GM23338 (cell line): Measurements from ENCODE around the gene EML1. TPM values are rescaled to one million over a fixed set of nuclear protein-coding genes. Genes with fewer than 3 reads are reported as not detected.

ENCODE experiments used
- ATAC-seq: fragments of 200-7000 bp; cut with Tn5 transposase; 3 replicates; pipeline ENCODE4 v1.9.1; 2020
- DNase-seq: peaks from one replicate; pipeline ENCODE4 v3.0.0-alpha.2; 2015; ENCODE audit warnings: low spot score
- H2AFZ ChIP-seq: fragments of 200-600 bp; sonication (generic); 2 replicates; pipeline ENCODE4 v1.8.0; 2016; ENCODE audit warnings: antibody characterized with exemption, mild to moderate bottlenecking, moderate library complexity
- H3F3A ChIP-seq: fragments of 200-600 bp; sonication (generic); replicated peaks from 2 replicates; pipeline ENCODE4 v1.8.0; 2017; ENCODE audit warnings: antibody characterized with exemption, mixed run types, low read depth
- H3K27ac ChIP-seq: fragments of 200-600 bp; sonication (generic); 2 replicates; pipeline ENCODE4 v1.6.1; 2016; ENCODE audit warnings: low read depth
- H3K27me3 ChIP-seq: fragments of 200-600 bp; sonication (generic); 2 replicates; pipeline ENCODE4 v1.8.0; 2016; ENCODE audit warnings: mild to moderate bottlenecking, mixed run types, moderate library complexity; ENCODE audit not compliant: insufficient read depth
- H3K36me3 ChIP-seq: fragments of 200-600 bp; sonication (generic); 2 replicates; pipeline ENCODE4 v1.8.0; 2016; ENCODE audit warnings: mild to moderate bottlenecking; ENCODE audit not compliant: insufficient read depth
- H3K4me1 ChIP-seq: fragments of 200-600 bp; sonication (generic); 2 replicates; pipeline ENCODE4 v1.8.0; 2016; ENCODE audit warnings: mild to moderate bottlenecking, moderate library complexity; ENCODE audit not compliant: insufficient read depth
- H3K4me2 ChIP-seq: fragments of 200-600 bp; sonication (generic); 2 replicates; pipeline ENCODE4 v1.7.1; 2017; ENCODE audit warnings: mixed run types
- H3K4me3 ChIP-seq: fragments of 200-600 bp; sonication (generic); 2 replicates; pipeline ENCODE4 v1.6.1; 2016; ENCODE audit warnings: mixed run types
- H3K79me2 ChIP-seq: fragments of 200-600 bp; sonication (generic); replicated peaks from 2 replicates; pipeline ENCODE4 v1.8.0; 2017; ENCODE audit warnings: mild to moderate bottlenecking; ENCODE audit not compliant: insufficient read depth
- H3K9me2 ChIP-seq: fragments of 200-600 bp; sonication (generic); 2 replicates; pipeline ENCODE4 v1.8.0; 2017; ENCODE audit not compliant: insufficient read depth
- H4K20me1 ChIP-seq: fragments of 200-600 bp; sonication (generic); replicated peaks from 2 replicates; pipeline ENCODE4 v1.8.0; 2017; ENCODE audit warnings: mild to moderate bottlenecking; ENCODE audit not compliant: insufficient read depth
- H3K27ac Mint-ChIP-seq: 2 replicates; pipeline ENCODE4 v1.8.0; 2020; ENCODE audit warnings: inconsistent platforms, mild to moderate bottlenecking, moderate library complexity, mixed read lengths
- H3K27me3 Mint-ChIP-seq: 3 replicates; pipeline ENCODE4 v1.8.0; 2022; ENCODE audit warnings: low read depth, mild to moderate bottlenecking, moderate library complexity, mixed read lengths, inconsistent platforms; ENCODE audit not compliant: insufficient read depth, poor library complexity
- H3K36me3 Mint-ChIP-seq: 3 replicates; pipeline ENCODE4 v1.8.0; 2021; ENCODE audit warnings: low read depth, mild to moderate bottlenecking, inconsistent platforms, moderate library complexity, mixed read lengths
- H3K4me1 Mint-ChIP-seq: 3 replicates; pipeline ENCODE4 v1.8.0; 2020; ENCODE audit warnings: mild to moderate bottlenecking, inconsistent platforms, mixed read lengths
- H3K4me3 Mint-ChIP-seq: 3 replicates; pipeline ENCODE4 v1.8.0; 2021; ENCODE audit warnings: moderate library complexity, mild to moderate bottlenecking, inconsistent platforms, mixed read lengths
- H3K9me3 Mint-ChIP-seq: 3 replicates; pipeline ENCODE4 v1.8.0; 2020; ENCODE audit warnings: moderate library complexity, mild to moderate bottlenecking, inconsistent platforms, mixed read lengths
- CREB1 ChIP-seq: fragments of 250-450 bp; sonication (Bioruptor Pico); IDR thresholded peaks from 2 replicates; pipeline ENCODE4 v1.5.0; 2020; ENCODE audit warnings: low read depth, mild to moderate bottlenecking, moderate library complexity
- CTCF ChIP-seq, 2 experiments: fragments of 200-600 bp in 1 of 2; sonication (generic) in 1 of 2; conservative IDR thresholded peaks; 2 replicates each; pipeline versions ENCODE4 v1.5.1 to v1.6.1; 2016 to 2017; ENCODE audit warnings: antibody characterized with exemption in 2 of 2, low read depth in 2 of 2, mild to moderate bottlenecking in 2 of 2, moderate library complexity in 1 of 2
- ETS1 ChIP-seq: IDR thresholded peaks from 2 replicates; pipeline ENCODE4 v1.6.1; 2016; ENCODE audit warnings: antibody characterized with exemption
- EZH2 ChIP-seq: fragments of 200-600 bp; sonication (generic); IDR thresholded peaks from one replicate; pipeline ENCODE4 v1.8.0; 2017; ENCODE audit warnings: antibody characterized with exemption, mild to moderate bottlenecking, low read depth; ENCODE audit not compliant: unreplicated experiment
- EZH2phosphoT487 ChIP-seq: fragments of 200-600 bp; sonication (generic); IDR thresholded peaks from one replicate; pipeline ENCODE4 v1.8.1; 2018; ENCODE audit warnings: antibody characterized with exemption; ENCODE audit not compliant: unreplicated experiment
- JUNB ChIP-seq: IDR thresholded peaks from one replicate; pipeline ENCODE4 v1.6.1; 2016; ENCODE audit warnings: antibody characterized with exemption; ENCODE audit not compliant: unreplicated experiment
- NANOG ChIP-seq: IDR thresholded peaks from 2 replicates; pipeline ENCODE4 v1.6.1; 2016; ENCODE audit warnings: antibody characterized with exemption, borderline replicate concordance
- POLR2AphosphoS5 ChIP-seq: IDR thresholded peaks from 2 replicates; pipeline ENCODE4 v1.6.1; 2016; ENCODE audit warnings: antibody characterized with exemption, low read depth
- REST ChIP-seq: IDR thresholded peaks from one replicate; pipeline ENCODE4 v1.6.1; 2018; ENCODE audit warnings: antibody characterized with exemption; ENCODE audit not compliant: unreplicated experiment
- STAT1 ChIP-seq: IDR thresholded peaks from one replicate; pipeline ENCODE4 v1.6.1; 2016; ENCODE audit warnings: antibody characterized with exemption; ENCODE audit not compliant: unreplicated experiment
- ZNF114 ChIP-seq: fragments of 250-450 bp; sonication (Bioruptor Pico); IDR thresholded peaks from 2 replicates; pipeline ENCODE4 v1.5.0; 2020; ENCODE audit warnings: mild to moderate bottlenecking, moderate library complexity
- ZNF331 ChIP-seq: fragments of 250-450 bp; sonication (Bioruptor Pico); IDR thresholded peaks from 2 replicates; pipeline ENCODE4 v1.5.0; 2020; ENCODE audit warnings: low read depth, mild to moderate bottlenecking, moderate library complexity
- ZNF462 ChIP-seq: fragments of 250-450 bp; sonication (Bioruptor Pico); IDR thresholded peaks from 2 replicates; pipeline ENCODE4 v1.5.0; 2020; ENCODE audit warnings: mild to moderate bottlenecking, moderate library complexity
- polyA plus RNA-seq: library from polyadenylated mRNA; unstranded; fragments of >200 nt; fragmentation: Nextera tagmentation; extraction: Ambion mirVana; gene quantifications from 2 replicates; pipeline ENCODE4 v1.2.1, GENCODE V29; 2016
- total RNA-seq: library from RNA; depleted of rRNA; stranded (reverse); fragments of >200 nt; shearing (Covaris generic); gene quantifications from 2 replicates; pipeline ENCODE4 v1.2.3, GENCODE V29; 2014

EML1 gene
- total and polyA plus RNA-seq, 2 experiments from 2014 or later, result 7.0 to 18.1 TPM

GRCh38 chr14:99952453-99952852, 159.2 kb downstream of the EML1 start:
- no peak for TF ChIP-seq CREB1 (CRISPR knock-in tag)
- no peak for TF ChIP-seq ZNF462 (CRISPR knock-in tag)
- no peak for TF ChIP-seq POLR2AphosphoS5
- no peak for TF ChIP-seq ETS1
- TF ChIP-seq ZNF331, result no peak
- no peak for TF ChIP-seq EZH2
- no peak for TF ChIP-seq EZH2phosphoT487
- TF ChIP-seq NANOG, result no peak
- TF ChIP-seq ZNF114 (CRISPR knock-in tag), result no peak
- no peak for TF ChIP-seq REST
- TF ChIP-seq JUNB, result no peak
- no peak for TF ChIP-seq STAT1
- no peak for TF ChIP-seq CTCF (conservative IDR thresholded peaks at IDR 0.05; ENCODE audit: low read depth in 2 of 2)
- Mint-ChIP-seq H3K4me1 (peaks cover 10% of the 10 kb centered on the region; the same call in 2 of the 3 replicates), H3K9me3 (no peaks in the 10 kb centered on the region; the same call in 1 of the 3 replicates), H3K27me3 (peaks cover 4% of the 10 kb centered on the region), H3K4me3 (no peak overlapping the region), H3K27ac (no peak overlapping the region), H3K36me3 (no peaks in the 10 kb centered on the region; the same call in none of the 3 replicates)
- Histone ChIP-seq H2AFZ (no peak overlapping the region), H3K4me2 (no peak overlapping the region), H3F3A (no peaks in the 10 kb centered on the region), H3K27ac (no peak overlapping the region), H3K27me3 (no peaks in the 10 kb centered on the region), H3K4me3 (no peak overlapping the region), H4K20me1 (no peaks in the 10 kb centered on the region), H3K79me2 (no peaks in the 10 kb centered on the region), H3K4me1 (peaks cover 6% of the 10 kb centered on the region; the same call in 1 of the 2 replicates), H3K9me2 (no peaks in the 10 kb centered on the region), H3K36me3 (no peaks in the 10 kb centered on the region)
- DNase-seq (no peak), ATAC-seq (no peak)
